ENCODE results near the gene SNRK. TPM values are rescaled to one million over a fixed set of nuclear protein-coding genes. Genes with fewer than 3 reads are reported as not detected.

The SNRK gene
- total and polyA plus RNA-seq, 2 experiments from 2014 or later = 5.5 to 18.8 TPM

- peak overlapping the region; percentile 69 for H3K27ac Mint-ChIP-seq
Measured at GRCh38 chr3:43316783-43317460, 30.6 kb downstream of the SNRK start.

More at GRCh38 chr3:43316783-43317460, 30.6 kb downstream of the SNRK start:
- Mint-ChIP-seq H3K36me3 (ENCODE audit: low read depth) (peaks cover 4% of the 10 kb centered on the region; the same call in 1 of the 3 replicates), H3K4me1 (peaks cover 33% of the 10 kb centered on the region), H3K4me3 (no peak overlapping the region), H3K27me3 (ENCODE audit: insufficient read depth, low read depth, poor library complexity) (no peaks in the 10 kb centered on the region), H3K9me3 (no peaks in the 10 kb centered on the region)
- Histone ChIP-seq H3K27me3 (ENCODE audit: insufficient read depth) (no peaks in the 10 kb centered on the region), H3K9me2 (ENCODE audit: insufficient read depth) (no peaks in the 10 kb centered on the region), H3K4me1 (ENCODE audit: insufficient read depth) (peaks cover 18% of the 10 kb centered on the region), H3K79me2 (replicated peaks; ENCODE audit: insufficient read depth) (peaks cover 13% of the 10 kb centered on the region; the same call in 1 of the 2 replicates), H3K4me3 (no peak overlapping the region), H3K4me2 (peak overlapping the region; percentile 28; the same call in 1 of the 2 replicates), H3K27ac (ENCODE audit: low read depth) (peak overlapping the region; percentile 21), H2AFZ (no peak overlapping the region), H3F3A (replicated peaks; ENCODE audit: low read depth) (no peaks in the 10 kb centered on the region), H4K20me1 (replicated peaks; ENCODE audit: insufficient read depth) (no peaks in the 10 kb centered on the region), H3K36me3 (ENCODE audit: insufficient read depth) (no peaks in the 10 kb centered on the region)
- TF ChIP-seq ZNF462 (CRISPR knock-in tag; IDR thresholded peaks at IDR 0.05) = 0 out of 2 replicates have a peak, but pooled peaks have one; percentile 23
- TF ChIP-seq REST (IDR thresholded peaks at IDR 0.05; ENCODE audit: unreplicated experiment) = no peak
- ATAC-seq (peak; percentile 85), DNase-seq (ENCODE audit: low spot score) (peak; percentile 66)

All from GM23338 (cell line).